Ovary (tissue), 3 donors: Measurements from ENCODE around the gene MORN1.
A peak's percentile ranks its signal among the peaks of the same experiment; 100 is the strongest.

Experiments used
- EP300 ChIP-seq: sonication (generic); formaldehyde crosslinking; IDR thresholded peaks from one replicate; pipeline ENCODE4 v1.6.1; 2017; ENCODE audit warnings: antibody characterized with exemption
- POLR2A ChIP-seq: fragments of 450-650 bp; IDR thresholded peaks from one replicate; pipeline ENCODE4 v1.6.1; 2017; ENCODE audit warnings: antibody characterized with exemption, mild to moderate bottlenecking, moderate library complexity
- TF ChIP-seq, protein P1 (sequence below), 3 donors: fragments of 450-650 bp in 2 of 3; fragments of 200-600 bp in 1 of 3; IDR thresholded peaks; one replicate each; pipeline versions ENCODE4 v1.5.1 to v1.8.0; 2016 to 2022; ENCODE audit warnings: antibody characterized with exemption in 3 of 3, mild to moderate bottlenecking in 1 of 3
- donor health status: DM: no; HTN: no; CAD: no.

DNA sequence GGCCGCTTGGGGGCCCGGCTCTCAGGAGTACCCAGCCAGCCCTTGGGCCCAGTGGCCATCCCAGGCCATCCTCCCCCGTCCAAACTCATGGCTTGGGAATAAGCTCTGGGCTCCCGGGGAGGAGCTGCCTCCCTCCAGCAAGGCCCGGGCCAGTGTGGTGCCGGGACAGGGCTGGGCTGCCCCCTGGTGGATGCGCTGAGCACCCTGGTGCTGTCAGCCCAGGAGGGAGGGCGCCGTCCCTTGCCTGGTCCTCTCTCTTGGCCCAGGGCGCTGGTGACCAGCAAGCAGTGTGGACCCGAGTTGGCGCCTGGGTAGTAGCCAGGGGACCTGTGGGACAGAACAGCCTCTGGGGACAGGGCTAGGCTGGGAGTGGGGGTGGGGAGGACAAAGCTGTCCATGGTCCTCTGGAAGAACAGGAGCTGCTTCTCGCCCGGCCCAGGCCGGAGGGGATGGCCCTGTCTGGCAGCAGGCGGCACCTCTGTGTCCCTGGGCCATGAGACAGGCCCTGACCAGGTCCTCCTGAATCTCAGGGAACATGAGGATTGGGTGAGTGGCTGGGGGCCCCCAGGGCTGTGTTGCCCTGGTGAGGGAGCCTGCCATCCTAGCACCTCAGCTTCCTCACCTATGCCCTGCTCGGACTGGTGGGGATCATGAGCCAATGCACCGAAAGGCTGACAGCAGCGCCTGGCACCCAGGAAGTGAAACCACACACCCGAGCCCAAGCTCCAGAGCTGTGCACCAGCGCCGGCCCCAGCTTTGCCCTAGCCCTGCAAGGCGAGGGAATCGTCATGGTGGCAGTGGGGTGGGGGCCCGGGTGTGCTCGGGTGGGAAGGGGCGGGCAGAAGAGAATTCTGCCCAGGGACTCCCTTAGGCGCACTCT, 9.4 kb downstream of the MORN1 start:
- peak; percentile 31 for TF ChIP-seq POLR2A
- TF ChIP-seq, protein P1, sequence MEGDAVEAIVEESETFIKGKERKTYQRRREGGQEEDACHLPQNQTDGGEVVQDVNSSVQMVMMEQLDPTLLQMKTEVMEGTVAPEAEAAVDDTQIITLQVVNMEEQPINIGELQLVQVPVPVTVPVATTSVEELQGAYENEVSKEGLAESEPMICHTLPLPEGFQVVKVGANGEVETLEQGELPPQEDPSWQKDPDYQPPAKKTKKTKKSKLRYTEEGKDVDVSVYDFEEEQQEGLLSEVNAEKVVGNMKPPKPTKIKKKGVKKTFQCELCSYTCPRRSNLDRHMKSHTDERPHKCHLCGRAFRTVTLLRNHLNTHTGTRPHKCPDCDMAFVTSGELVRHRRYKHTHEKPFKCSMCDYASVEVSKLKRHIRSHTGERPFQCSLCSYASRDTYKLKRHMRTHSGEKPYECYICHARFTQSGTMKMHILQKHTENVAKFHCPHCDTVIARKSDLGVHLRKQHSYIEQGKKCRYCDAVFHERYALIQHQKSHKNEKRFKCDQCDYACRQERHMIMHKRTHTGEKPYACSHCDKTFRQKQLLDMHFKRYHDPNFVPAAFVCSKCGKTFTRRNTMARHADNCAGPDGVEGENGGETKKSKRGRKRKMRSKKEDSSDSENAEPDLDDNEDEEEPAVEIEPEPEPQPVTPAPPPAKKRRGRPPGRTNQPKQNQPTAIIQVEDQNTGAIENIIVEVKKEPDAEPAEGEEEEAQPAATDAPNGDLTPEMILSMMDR (IDR thresholded peaks at IDR 0.05) = peak; percentile 81 to 97 (median 95)
- no peak for TF ChIP-seq EP300
